H1 (cell line): ENCODE results near the gene RHBDL2. TPM values are rescaled to one million over a fixed set of nuclear protein-coding genes. Genes with fewer than 3 reads are reported as not detected.

Experiments
- CTCF ChIA-PET: fragments of 300-600 bp; sonication (Branson Sonifier 250); formaldehyde crosslinking; loops from one replicate; lab custom pipeline; 2021; ENCODE audit not compliant: partially characterized antibody; lab: Charles Lee
- POLR2A ChIA-PET: fragments of 300-600 bp; sonication (Branson Sonifier 250); formaldehyde crosslinking; loops from one replicate; lab custom pipeline; 2021; ENCODE audit warnings: inconsistent platforms; ENCODE audit not compliant: partially characterized antibody; lab: Charles Lee
- DNase-seq, 2 experiments: peaks; one replicate each; pipeline versions ENCODE4 v3.0.0 to v3.0.0-alpha.2; 2010 to 2022; ENCODE audit warnings: low spot score in 2 of 2, low read depth in 1 of 2, mixed read lengths in 1 of 2
- FAIRE-seq: peaks from 2 replicates; lab custom pipeline; 2011; peaks lifted over from hg19 to GRCh38; lab: Jason Lieb, UNC
- H2AFZ ChIP-seq: 2 replicates; pipeline ENCODE4 v1.8.1; 2012; ENCODE audit warnings: low read length, inconsistent platforms
- H2AK5ac ChIP-seq: 2 replicates; pipeline ENCODE4 v1.6.1; 2013; ENCODE audit warnings: low read depth, low read length
- H2BK120ac ChIP-seq: replicated peaks from 2 replicates; pipeline ENCODE3; 2013; ENCODE audit warnings: low read depth, low read length, inconsistent platforms
- H2BK12ac ChIP-seq: 2 replicates; pipeline ENCODE4 v1.6.1; 2013; ENCODE audit warnings: low read depth, low read length
- H2BK15ac ChIP-seq: 2 replicates; pipeline ENCODE4 v1.6.1; 2013; ENCODE audit warnings: low read length
- H2BK20ac ChIP-seq: 2 replicates; pipeline ENCODE4 v1.6.1; 2013; ENCODE audit warnings: low read length
- H2BK5ac ChIP-seq: 2 replicates; pipeline ENCODE4 v1.6.1; 2013; ENCODE audit warnings: low read depth, low read length
- H3K14ac ChIP-seq: 2 replicates; pipeline ENCODE4 v1.6.1; 2013; ENCODE audit warnings: inconsistent platforms; ENCODE audit not compliant: insufficient read length
- H3K18ac ChIP-seq: 2 replicates; pipeline ENCODE4 v1.6.1; 2013; ENCODE audit warnings: low read length; ENCODE audit errors: extremely low read depth
- H3K23ac ChIP-seq: 2 replicates; pipeline ENCODE4 v1.6.1; 2013; ENCODE audit warnings: inconsistent platforms; ENCODE audit not compliant: insufficient read length
- H3K23me2 ChIP-seq: 2 replicates; pipeline ENCODE4 v1.6.1; 2013; ENCODE audit warnings: low read depth, low read length
- H3K27ac ChIP-seq: 2 replicates; pipeline ENCODE4 v1.6.1; 2011; ENCODE audit warnings: low read depth, low read length, inconsistent platforms
- H3K27me3 ChIP-seq, 4 experiments: replicated peaks in 1 of 4; 1 replicate in 1 of 4; 2 replicates in 3 of 4; pipeline versions ENCODE4 v1.6.1 to v1.8.1; 2011 to 2013; ENCODE audit warnings: low read length in 3 of 4, mild to moderate bottlenecking in 3 of 4, inconsistent platforms in 2 of 4, mixed read lengths in 2 of 4, moderate library complexity in 1 of 4; ENCODE audit not compliant: control insufficient read depth in 3 of 4, insufficient read depth in 3 of 4; ENCODE audit errors: extremely low read depth in 1 of 4
- H3K36me3 ChIP-seq, 4 experiments: 2 replicates each; pipeline versions ENCODE4 v1.6.1 to v1.8.1; 2011 to 2013; ENCODE audit warnings: mild to moderate bottlenecking in 4 of 4, low read length in 3 of 4, moderate library complexity in 2 of 4, control low read depth in 1 of 4, inconsistent platforms in 1 of 4; ENCODE audit not compliant: insufficient read depth in 4 of 4, control insufficient read depth in 2 of 4
- H3K4ac ChIP-seq: replicated peaks from 2 replicates; pipeline ENCODE3; 2013; ENCODE audit warnings: low read length, low read depth, mixed read lengths, inconsistent platforms; ENCODE audit not compliant: insufficient read length
- H3K4me1 ChIP-seq, 4 experiments: replicated peaks in 1 of 4; 1 replicate in 1 of 4; 2 replicates in 3 of 4; pipeline versions ENCODE4 v1.6.1 to v1.8.1; 2011 to 2013; ENCODE audit warnings: low read length in 3 of 4, inconsistent platforms in 2 of 4, mixed read lengths in 1 of 4; ENCODE audit not compliant: insufficient read depth in 4 of 4, control insufficient read depth in 3 of 4
- H3K4me2 ChIP-seq, 2 experiments: 2 replicates each; pipeline versions ENCODE4 v1.6.1 to v1.8.1; 2011 to 2013; ENCODE audit warnings: low read depth in 2 of 2, low read length in 2 of 2, control low read depth in 1 of 2, inconsistent platforms in 1 of 2, mild to moderate bottlenecking in 1 of 2; ENCODE audit not compliant: insufficient read depth in 1 of 2
- H3K4me3 ChIP-seq, 4 experiments: fragments of 200-600, 300-600 bp in 1 of 4; sonication (generic), shearing (Covaris generic), sonication (Bioruptor Twin) in 1 of 4; 2 replicates each; pipeline versions ENCODE4 v1.5.1 to v1.8.1; 2011 to 2016; ENCODE audit warnings: low read length in 4 of 4, low read depth in 3 of 4, control low read depth in 2 of 4, inconsistent platforms in 2 of 4, mild to moderate bottlenecking in 2 of 4, mixed read lengths in 1 of 4, moderate library complexity in 1 of 4; ENCODE audit not compliant: insufficient read depth in 2 of 4; ENCODE audit errors: extremely low read depth in 1 of 4
- H3K56ac ChIP-seq: replicated peaks from 2 replicates; pipeline ENCODE3; 2013; ENCODE audit warnings: low read depth, mild to moderate bottlenecking, mixed read lengths, low read length, inconsistent platforms; ENCODE audit not compliant: insufficient read length
- H3K79me1 ChIP-seq: 2 replicates; pipeline ENCODE4 v1.6.1; 2013; ENCODE audit warnings: low read depth, low read length, control low read depth
- H3K79me2 ChIP-seq, 2 experiments: 2 replicates each; pipeline versions ENCODE4 v1.6.1 to v1.8.1; 2012 to 2013; ENCODE audit warnings: low read length in 2 of 2, mild to moderate bottlenecking in 2 of 2, inconsistent platforms in 1 of 2; ENCODE audit not compliant: insufficient read depth in 2 of 2, control insufficient read depth in 1 of 2
- H3K9ac ChIP-seq, 4 experiments: replicated peaks in 1 of 4; 1 replicate in 1 of 4; 2 replicates in 3 of 4; pipeline versions ENCODE4 v1.6.1 to v1.8.1; 2011 to 2013; ENCODE audit warnings: low read depth in 3 of 4, low read length in 3 of 4, control low read depth in 2 of 4, mild to moderate bottlenecking in 2 of 4, moderate library complexity in 2 of 4, inconsistent platforms in 1 of 4; ENCODE audit errors: extremely low read depth in 1 of 4
- H3K9me3 ChIP-seq, 2 experiments: 2 replicates each; pipeline versions ENCODE4 v1.6.1 to v1.8.1; 2012 to 2013; ENCODE audit warnings: mild to moderate bottlenecking in 2 of 2, moderate library complexity in 2 of 2, control low read depth in 1 of 2, inconsistent platforms in 1 of 2, low read depth in 1 of 2, low read length in 1 of 2, mixed read lengths in 1 of 2; ENCODE audit not compliant: insufficient read depth in 2 of 2
- H4K20me1 ChIP-seq, 2 experiments: replicated peaks in 1 of 2; 2 replicates each; pipeline versions ENCODE3 to v1.8.1; 2011 to 2013; ENCODE audit warnings: inconsistent platforms in 2 of 2, low read length in 2 of 2, mild to moderate bottlenecking in 1 of 2; ENCODE audit not compliant: insufficient read depth in 2 of 2, control insufficient read depth in 1 of 2
- H4K5ac ChIP-seq: 2 replicates; pipeline ENCODE4 v1.6.1; 2013; ENCODE audit warnings: low read length, low read depth, mixed read lengths, inconsistent platforms; ENCODE audit not compliant: insufficient read length
- H4K8ac ChIP-seq: 2 replicates; pipeline ENCODE4 v1.8.0; 2013; ENCODE audit warnings: mild to moderate bottlenecking, moderate library complexity, low read length, inconsistent platforms; ENCODE audit not compliant: insufficient read depth; ENCODE audit errors: extremely low read depth
- H4K91ac ChIP-seq: replicated peaks from 2 replicates; pipeline ENCODE3; 2013; ENCODE audit warnings: low read length, mixed read lengths, inconsistent platforms; ENCODE audit not compliant: insufficient read length
- EP300 ChIP-seq, 2 experiments: IDR thresholded peaks; 1 replicate in 1 of 2; 2 replicates in 1 of 2; pipeline ENCODE4 v1.6.1; 2011 to 2012; ENCODE audit warnings: low read depth in 2 of 2, low read length in 2 of 2, mild to moderate bottlenecking in 2 of 2, borderline replicate concordance in 1 of 2, inconsistent platforms in 1 of 2, moderate library complexity in 1 of 2
- POU5F1 ChIP-seq: IDR thresholded peaks from 2 replicates; pipeline ENCODE4 v1.6.1; 2011; ENCODE audit warnings: low read depth, mild to moderate bottlenecking, low read length, moderate library complexity
- SIN3A ChIP-seq, 2 experiments: IDR thresholded peaks in 1 of 2; conservative IDR thresholded peaks in 1 of 2; 2 replicates each; pipeline ENCODE4 v1.6.1; 2011 to 2012; ENCODE audit warnings: low read length in 2 of 2, improper control_type of control experiment in 1 of 2, low read depth in 1 of 2, mild to moderate bottlenecking in 1 of 2
- WGBS, 2 experiments: shearing (Covaris generic) in 1 of 2; methylation state at CpG; one replicate each; pipeline versions ENCODE4 v1.1.6 to v1.1.7; 2013 to 2015; ENCODE audit warnings: low lambda C conversion rate in 2 of 2, mixed read lengths in 2 of 2, inconsistent platforms in 1 of 2, low coverage in 1 of 2, missing lambda C conversion rate in 1 of 2; ENCODE audit not compliant: insufficient replicate concordance in 2 of 2, insufficient coverage in 1 of 2, insufficient read length in 1 of 2; ENCODE audit errors: extremely low coverage in 1 of 2, missing lambda C conversion rate in 1 of 2; 5-methylcytosine and 5-hydroxymethylcytosine counted together
- polyA plus RNA-seq, 7 experiments: library from polyadenylated mRNA; depleted of rRNA in 3 of 7; stranded (reverse) in 5 of 7; unstranded in 2 of 7; fragments of >200 nt in 5 of 7; fragments of 200-250 nt in 2 of 7; gene quantifications; 1 replicate in 5 of 7; 2 replicates in 1 of 7; 4 replicates in 1 of 7; pipeline versions ENCODE4 v1.2.1 to v1.2.3, GENCODE V29; 2011 to 2013; ENCODE audit warnings: missing spikeins in 2 of 7, mixed read lengths in 2 of 7
- total RNA-seq: library from RNA; stranded (reverse); fragmentation: NEBNext Ultra II Directional; extraction: Animal tissue kit (Norgen Biotek cat#: 25700); gene quantifications from 2 replicates; pipeline ENCODE4 v1.2.1, GENCODE V29; 2021

The RHBDL2 gene
- total and polyA plus RNA-seq, 2 of the 8 experiments (the other 6 are each of a cell fraction or from before 2014, with no cell fraction given) = 0.42 to 0.84 TPM

DNA sequence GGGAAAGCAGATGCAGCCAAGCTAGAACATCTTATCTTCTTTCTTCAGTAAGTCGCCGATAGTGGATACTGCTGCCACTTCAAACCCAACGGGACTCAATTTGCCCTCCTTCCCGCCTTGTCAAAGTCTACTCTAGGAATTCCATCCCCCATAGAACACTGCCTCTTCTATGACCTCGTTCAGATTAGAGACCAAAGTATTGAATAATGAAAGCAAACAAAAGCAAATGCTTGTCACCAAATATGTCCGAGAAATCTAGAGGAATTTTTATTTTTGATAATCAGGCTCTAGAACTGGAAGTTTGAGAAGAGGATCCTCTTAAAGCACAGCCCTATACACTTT, 81.2 kb downstream of the RHBDL2 start:
- no peak overlapping the region for H3K27ac ChIP-seq
- DNase-seq (no peak), FAIRE-seq (no peak)
- H2AFZ ChIP-seq = peak overlapping the region; percentile 92
- peaks cover 12% of the 10 kb centered on the region for H3K23me2 ChIP-seq
- H4K8ac ChIP-seq = no peak overlapping the region
- peaks cover 4 to 30% (median 9%) of the 10 kb centered on the region in 4 experiments; a peak in 6 of 8 replicates for H3K36me3 ChIP-seq
- H3K56ac ChIP-seq = no peak overlapping the region
- WGBS, 2 experiments = 48% methylated on average over 6 of the region's 6 CpGs; no CpG with 5 or more reads in 1 of the 2 experiments
- H3K18ac ChIP-seq = no peak overlapping the region
- 0 out of 2 replicates have a peak overlapping the region, but pooled peaks have one; percentile 29 for H2BK5ac ChIP-seq
- H4K91ac ChIP-seq = no peak overlapping the region
- peaks cover 3% of the 10 kb centered on the region in 2 experiments for H4K20me1 ChIP-seq
- no peak overlapping the region for H2BK15ac ChIP-seq
- H3K4ac ChIP-seq = no peak overlapping the region
- no peak overlapping the region for H2BK12ac ChIP-seq
- peaks cover 2% of the 10 kb centered on the region for H3K79me1 ChIP-seq
- no peaks in the 10 kb centered on the region for H3K9me3 ChIP-seq
- H4K5ac ChIP-seq = no peak overlapping the region
- peak overlapping the region in 2 of 4 experiments; percentile 75 to 85; a peak in 4 of 7 replicates for H3K9ac ChIP-seq
- peak overlapping the region; percentile 86 to 90 for H3K4me2 ChIP-seq
- TF ChIP-seq SIN3A (conservative IDR thresholded peaks at IDR 0.05 in 1 of 2, IDR thresholded peaks at IDR 0.05 in 1 of 2; ENCODE audit: low read depth in 1 of 2, low read length in 2 of 2) (0 out of 4 replicates have a peak, but pooled peaks of 1 of the 2 experiments have one; percentile 31), EP300 (IDR thresholded peaks at IDR 0.05; ENCODE audit: borderline replicate concordance in 1 of 2, low read depth in 2 of 2, low read length in 2 of 2) (no peak), POU5F1 (no peak)
- H2AK5ac ChIP-seq = no peak overlapping the region
- no peaks in the 10 kb centered on the region for H3K27me3 ChIP-seq
- H3K4me1 ChIP-seq = peaks cover 0 to 8% (median 2%) of the 10 kb centered on the region in 4 experiments; a peak in 3 of 7 replicates
- no peak overlapping the region for H2BK20ac ChIP-seq
- H3K23ac ChIP-seq = no peak overlapping the region
- H3K14ac ChIP-seq = no peak overlapping the region
- ChIA-PET POLR2A (interaction anchor here (0.7 to 1.6 kb wide), 3 partner anchors 13 to 166 kb away, joined by 3 to 6 read pairs (median 4); partner anchors contain the start of genes MYCBP and NDUFS5), CTCF (interaction anchor here (0.6 kb wide), 1 partner anchor 858 kb away, joined by 4 read pairs; no protein-coding TSS in a partner anchor)
- H3K79me2 ChIP-seq = peaks cover 3 to 42% of the 10 kb centered on the region in 2 experiments
- H2BK120ac ChIP-seq = no peak overlapping the region
- H3K4me3 ChIP-seq = peak overlapping the region; percentile 85 to 96 (median 92)
